KMS-11 (cell line): ENCODE results near the gene MYO9B.
"Not testable (repeated sequence)": the region's sequence is repeated elsewhere in the genome, so short reads cannot be mapped to it uniquely, and the experiment has no call there.

Experiments
- H2AFZ ChIP-seq: fragments of 200-600 bp; sonication (generic); 2 replicates; pipeline ENCODE4 v1.6.1; 2016; ENCODE audit warnings: antibody characterized with exemption, mixed run types, low read depth
- H3K27ac ChIP-seq: fragments of 200-600 bp; sonication (generic); 2 replicates; pipeline ENCODE4 v1.6.1; 2016; ENCODE audit warnings: mild to moderate bottlenecking, mixed run types
- H3K27me3 ChIP-seq: fragments of 200-600 bp; sonication (generic); 2 replicates; pipeline ENCODE4 v1.6.1; 2017; ENCODE audit warnings: mild to moderate bottlenecking, low read depth, mixed run types, moderate library complexity; ENCODE audit not compliant: insufficient read depth
- H3K36me3 ChIP-seq: fragments of 200-600 bp; sonication (generic); 2 replicates; pipeline ENCODE4 v1.6.1; 2017; ENCODE audit warnings: mild to moderate bottlenecking, mixed run types; ENCODE audit not compliant: insufficient read depth
- H3K4me1 ChIP-seq: fragments of 200-600 bp; sonication (generic); 2 replicates; pipeline ENCODE4 v1.6.1; 2016; ENCODE audit warnings: mild to moderate bottlenecking, low read depth, mixed run types; ENCODE audit not compliant: poor library complexity, severe bottlenecking
- H3K4me2 ChIP-seq: fragments of 200-600 bp; sonication (generic); 2 replicates; pipeline ENCODE4 v1.7.0; 2016; ENCODE audit warnings: mild to moderate bottlenecking, mixed run types
- H3K4me3 ChIP-seq: fragments of 200-600 bp; sonication (generic); IDR thresholded peaks from 2 replicates; pipeline ENCODE4 v1.6.1; 2017; ENCODE audit warnings: low read depth, low read length, mixed read lengths; ENCODE audit not compliant: insufficient read depth
- H3K79me2 ChIP-seq: fragments of 200-600 bp; sonication (generic); 2 replicates; pipeline ENCODE4 v1.6.1; 2016; ENCODE audit warnings: low read depth, mixed run types; ENCODE audit not compliant: insufficient read depth
- H3K9ac ChIP-seq: fragments of 200-600 bp; sonication (generic); 2 replicates; pipeline ENCODE4 v1.6.1; 2016; ENCODE audit warnings: mild to moderate bottlenecking, mixed run types
- H4K20me1 ChIP-seq: fragments of 200-600 bp; sonication (generic); 2 replicates; pipeline ENCODE4 v1.6.1; 2016; ENCODE audit warnings: mild to moderate bottlenecking, mixed run types; ENCODE audit not compliant: insufficient read depth
- TF ChIP-seq, protein P1 (sequence below): fragments of 200-600 bp; sonication (generic); conservative IDR thresholded peaks from 2 replicates; pipeline ENCODE4 v1.6.1; 2017; ENCODE audit warnings: low read depth, mild to moderate bottlenecking, antibody characterized with exemption, low read length, moderate library complexity, mixed read lengths

MYO9B gene

DNA sequence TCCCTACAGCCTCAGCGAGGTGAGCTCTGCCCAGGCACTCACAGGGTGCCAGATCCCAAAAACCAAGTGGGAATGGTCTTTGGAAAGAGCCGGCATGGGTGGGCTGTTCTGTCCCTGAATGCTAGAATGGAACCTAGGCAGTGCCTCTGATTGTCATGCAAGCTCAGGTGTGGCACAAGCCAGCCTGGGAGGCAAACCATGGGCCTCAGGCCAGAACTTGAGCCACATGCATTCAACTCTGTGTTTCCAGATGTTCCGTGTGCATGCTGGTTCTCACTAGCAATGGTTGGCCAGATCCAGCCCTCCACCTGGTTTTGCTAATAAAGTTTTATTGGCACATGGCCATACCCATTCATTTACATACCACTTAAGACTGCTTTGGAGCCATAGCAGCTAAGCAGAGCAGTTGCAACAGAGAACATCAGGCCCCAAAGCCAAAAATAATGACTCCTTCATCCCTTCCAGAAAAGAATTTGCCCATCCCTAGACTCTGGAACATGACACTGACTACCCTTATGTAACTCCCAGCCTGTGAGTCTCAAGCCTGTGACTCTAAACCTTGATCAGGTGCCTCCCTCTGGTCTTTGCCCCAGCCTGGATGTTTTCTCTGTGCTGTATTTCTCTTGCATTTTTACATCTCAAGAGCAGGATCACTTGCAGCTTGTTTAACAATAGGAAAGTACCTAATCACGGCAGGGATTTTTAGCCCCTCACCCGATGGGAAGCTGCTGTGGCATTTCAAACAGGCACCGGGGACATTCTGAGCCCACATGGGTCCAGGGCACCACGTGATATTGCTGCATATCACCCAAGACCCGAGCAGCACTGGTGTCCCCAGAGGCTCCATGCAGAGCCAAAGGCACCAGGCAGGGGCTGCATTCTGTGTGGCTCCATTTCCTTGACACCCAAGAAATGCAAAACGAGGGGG, 84.2 kb downstream of the MYO9B start:
- H3K4me2 ChIP-seq = no peak overlapping the region
- H3K79me2 ChIP-seq = no peaks in the 10 kb centered on the region
- no peak overlapping the region for H3K9ac ChIP-seq
- no peak overlapping the region for H2AFZ ChIP-seq
- no peaks in the 10 kb centered on the region for H3K27me3 ChIP-seq
- no peak overlapping the region for H3K4me3 ChIP-seq
- H4K20me1 ChIP-seq = no peaks in the 10 kb centered on the region
- H3K4me1 ChIP-seq = no peaks in the 10 kb centered on the region
- TF ChIP-seq, protein P1, sequence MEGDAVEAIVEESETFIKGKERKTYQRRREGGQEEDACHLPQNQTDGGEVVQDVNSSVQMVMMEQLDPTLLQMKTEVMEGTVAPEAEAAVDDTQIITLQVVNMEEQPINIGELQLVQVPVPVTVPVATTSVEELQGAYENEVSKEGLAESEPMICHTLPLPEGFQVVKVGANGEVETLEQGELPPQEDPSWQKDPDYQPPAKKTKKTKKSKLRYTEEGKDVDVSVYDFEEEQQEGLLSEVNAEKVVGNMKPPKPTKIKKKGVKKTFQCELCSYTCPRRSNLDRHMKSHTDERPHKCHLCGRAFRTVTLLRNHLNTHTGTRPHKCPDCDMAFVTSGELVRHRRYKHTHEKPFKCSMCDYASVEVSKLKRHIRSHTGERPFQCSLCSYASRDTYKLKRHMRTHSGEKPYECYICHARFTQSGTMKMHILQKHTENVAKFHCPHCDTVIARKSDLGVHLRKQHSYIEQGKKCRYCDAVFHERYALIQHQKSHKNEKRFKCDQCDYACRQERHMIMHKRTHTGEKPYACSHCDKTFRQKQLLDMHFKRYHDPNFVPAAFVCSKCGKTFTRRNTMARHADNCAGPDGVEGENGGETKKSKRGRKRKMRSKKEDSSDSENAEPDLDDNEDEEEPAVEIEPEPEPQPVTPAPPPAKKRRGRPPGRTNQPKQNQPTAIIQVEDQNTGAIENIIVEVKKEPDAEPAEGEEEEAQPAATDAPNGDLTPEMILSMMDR = no peak
- H3K36me3 ChIP-seq = no peaks in the 10 kb centered on the region; the same call in 1 of the 2 replicates
- H3K27ac ChIP-seq = no peak overlapping the region

DNA sequence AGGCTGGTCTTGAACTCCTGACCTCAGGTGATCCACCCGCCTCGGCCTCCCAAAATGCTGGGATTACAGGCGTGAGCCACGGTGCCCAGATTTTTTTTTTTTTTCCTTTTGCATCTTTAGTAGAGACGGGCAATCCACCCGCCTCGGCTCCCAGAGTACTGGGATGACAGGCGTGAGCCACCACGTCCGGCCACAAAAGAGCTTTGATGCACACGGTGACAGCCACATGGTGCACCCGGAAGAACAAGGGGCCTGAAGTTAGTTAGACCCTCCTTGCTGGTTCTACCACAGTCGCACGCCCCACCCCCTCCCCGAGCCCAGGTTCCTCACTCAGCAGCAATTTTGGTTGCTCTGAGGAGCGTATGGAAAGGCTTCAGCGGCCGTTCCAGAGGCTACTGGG, 85.3 kb downstream of the MYO9B start:
- Histone ChIP-seq H3K27ac (no peak overlapping the region), H3K27me3 (no peaks in the 10 kb centered on the region), H3K4me3 (no peak overlapping the region), H3K4me2 (no peak overlapping the region), H3K4me1 (no peaks in the 10 kb centered on the region), H3K79me2 (no peaks in the 10 kb centered on the region), H2AFZ (no peak overlapping the region), H3K9ac (no peak overlapping the region), H3K36me3 (no peaks in the 10 kb centered on the region; the same call in 1 of the 2 replicates), H4K20me1 (no peaks in the 10 kb centered on the region)
- TF ChIP-seq, protein P1 = no peak

DNA sequence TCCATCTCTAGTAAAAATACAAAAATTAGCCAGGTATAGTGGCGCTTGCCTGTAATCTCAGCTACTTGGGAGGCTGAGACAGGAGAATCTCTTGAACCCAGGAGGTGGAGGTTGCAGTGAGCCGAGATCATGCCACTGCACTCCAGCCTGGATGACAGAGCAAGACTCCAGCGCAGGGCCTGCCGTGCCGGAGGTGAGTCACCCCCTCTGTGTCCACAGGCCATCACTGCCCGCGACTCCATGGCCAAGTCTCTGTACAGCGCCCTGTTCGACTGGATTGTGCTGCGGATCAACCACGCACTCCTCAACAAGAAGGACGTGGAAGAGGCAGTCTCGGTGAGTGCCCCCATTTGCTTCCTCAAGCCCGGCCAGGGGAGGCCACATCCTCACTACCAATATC, 86.6 kb downstream of the MYO9B start:
- H3K27me3 ChIP-seq, H3K4me2 ChIP-seq, H3K27ac ChIP-seq, H3K9ac ChIP-seq, H2AFZ ChIP-seq, H3K79me2 ChIP-seq, H3K36me3 ChIP-seq, H4K20me1 ChIP-seq, H3K4me1 ChIP-seq, H3K4me3 ChIP-seq: not testable (repeated sequence)

DNA sequence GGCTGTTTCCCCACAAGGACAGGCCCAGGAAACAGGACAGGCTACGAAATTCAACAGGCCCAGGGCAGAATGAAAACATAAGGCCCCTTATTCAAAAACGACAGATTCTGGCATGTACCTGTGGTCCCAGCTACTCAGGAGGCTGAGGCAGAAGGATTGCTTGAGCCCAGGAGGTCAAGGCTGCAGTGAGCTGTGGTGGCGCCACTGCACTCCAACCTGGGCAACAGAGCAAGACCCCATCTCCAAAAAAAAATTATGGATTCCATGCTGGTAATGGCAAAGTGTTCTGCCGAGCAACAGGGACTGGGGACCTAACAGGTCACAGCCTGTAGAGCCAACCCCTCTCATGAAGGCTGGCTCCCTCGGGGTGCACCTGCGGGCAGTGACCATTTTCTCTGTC, 87.0 kb downstream of the MYO9B start:
- no peak overlapping the region for H3K4me3 ChIP-seq
- no peak overlapping the region for H3K9ac ChIP-seq
- H2AFZ ChIP-seq = no peak overlapping the region
- TF ChIP-seq, protein P1 = no peak
- no peak overlapping the region for H3K4me2 ChIP-seq
- no peaks in the 10 kb centered on the region for H4K20me1 ChIP-seq
- no peaks in the 10 kb centered on the region for H3K27me3 ChIP-seq
- no peaks in the 10 kb centered on the region; the same call in 1 of the 2 replicates for H3K36me3 ChIP-seq
- H3K79me2 ChIP-seq = no peaks in the 10 kb centered on the region
- H3K27ac ChIP-seq = no peak overlapping the region
- no peaks in the 10 kb centered on the region for H3K4me1 ChIP-seq

DNA sequence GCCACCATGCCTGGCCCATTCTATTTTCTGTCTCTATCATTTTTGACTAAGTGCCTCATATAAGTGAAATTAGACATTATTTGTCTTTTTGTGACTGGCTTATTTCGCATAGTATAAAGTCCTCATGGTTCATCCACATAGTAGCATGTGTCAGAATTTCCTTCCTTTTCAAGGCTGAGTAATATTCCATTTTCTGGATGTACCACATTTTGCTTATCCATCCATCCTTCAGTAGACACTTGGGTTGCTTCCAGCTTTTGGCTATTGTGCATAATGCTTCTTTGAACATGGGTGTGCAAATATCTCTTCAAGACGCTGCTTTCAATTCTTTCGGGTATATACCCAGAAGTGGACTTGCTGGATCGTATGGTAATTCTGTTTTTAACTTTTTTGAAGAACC, 88.1 kb downstream of the MYO9B start:
- H3K4me2 ChIP-seq = no peak overlapping the region
- H4K20me1 ChIP-seq = no peaks in the 10 kb centered on the region
- no peaks in the 10 kb centered on the region for H3K79me2 ChIP-seq
- no peaks in the 10 kb centered on the region; the same call in 1 of the 2 replicates for H3K36me3 ChIP-seq
- no peak overlapping the region for H3K9ac ChIP-seq
- TF ChIP-seq, protein P1 = no peak
- H3K27ac ChIP-seq = no peak overlapping the region
- no peaks in the 10 kb centered on the region for H3K27me3 ChIP-seq
- H3K4me1 ChIP-seq = no peaks in the 10 kb centered on the region
- no peak overlapping the region for H3K4me3 ChIP-seq
- H2AFZ ChIP-seq = no peak overlapping the region
